Measurements from ENCODE around the gene RSF1. TPM values are rescaled to one million over a fixed set of nuclear protein-coding genes. Genes with fewer than 3 reads are reported as not detected.

RSF1 gene
- total RNA-seq, 4 donors from 2014 or later, result 38.4 to 129 (median 70.5) TPM

GRCh38 chr11:77699425-77699824, 121.1 kb downstream of the RSF1 start:
- Histone ChIP-seq H3K4me3 (no peak overlapping the region), H3K4me1 (no peaks in the 10 kb centered on the region), H3K27ac (no peak overlapping the region), H3K36me3 (peaks cover 0 to 49% (median 0%) of the 10 kb centered on the region in 3 donors), H3K27me3 (no peaks in the 10 kb centered on the region), H3K9me3 (no peaks in the 10 kb centered on the region)
- TF ChIP-seq CTCF (IDR thresholded peaks at IDR 0.05), result no peak
- no peak for TF ChIP-seq POLR2A (IDR thresholded peaks at IDR 0.05)
- no peak for DNase-seq

GRCh38 chr11:77698896-77699295, 121.6 kb downstream of the RSF1 start:
- no peak for DNase-seq
- Histone ChIP-seq H3K27me3 (no peaks in the 10 kb centered on the region), H3K4me1 (no peaks in the 10 kb centered on the region), H3K36me3 (peaks cover 0 to 47% (median 0%) of the 10 kb centered on the region in 3 donors), H3K27ac (no peak overlapping the region), H3K9me3 (no peaks in the 10 kb centered on the region), H3K4me3 (no peak overlapping the region)
- TF ChIP-seq POLR2A (IDR thresholded peaks at IDR 0.05), result no peak

GRCh38 chr11:77697865-77698264, 122.7 kb downstream of the RSF1 start:
- Histone ChIP-seq H3K9me3 (no peaks in the 10 kb centered on the region), H3K36me3 (peaks cover 0 to 54% (median 0%) of the 10 kb centered on the region in 3 donors), H3K4me1 (no peaks in the 10 kb centered on the region), H3K27ac (no peak overlapping the region), H3K27me3 (no peaks in the 10 kb centered on the region), H3K4me3 (no peak overlapping the region)
- DNase-seq, result no peak
- TF ChIP-seq POLR2A (IDR thresholded peaks at IDR 0.05) (no peak), CTCF (IDR thresholded peaks at IDR 0.05) (no peak)

- Histone ChIP-seq H3K36me3 (peaks cover 0 to 66% (median 0%) of the 10 kb centered on the region in 3 donors), H3K4me3 (no peak overlapping the region), H3K9me3 (no peaks in the 10 kb centered on the region), H3K27ac (no peak overlapping the region), H3K4me1 (no peaks in the 10 kb centered on the region), H3K27me3 (no peaks in the 10 kb centered on the region)
- TF ChIP-seq CTCF (IDR thresholded peaks at IDR 0.05) (no peak), POLR2A (IDR thresholded peaks at IDR 0.05) (no peak)
- DNase-seq, result no peak
Measured at GRCh38 chr11:77695417-77695816, 125.1 kb downstream of the RSF1 start.

GRCh38 chr11:77690649-77691048, 129.9 kb downstream of the RSF1 start:
- DNase-seq, result no peak
- Histone ChIP-seq H3K27me3 (no peaks in the 10 kb centered on the region), H3K4me3 (no peak overlapping the region), H3K36me3 (peaks cover 0 to 51% (median 0%) of the 10 kb centered on the region in 3 donors), H3K9me3 (no peaks in the 10 kb centered on the region), H3K27ac (no peak overlapping the region), H3K4me1 (no peaks in the 10 kb centered on the region)
- TF ChIP-seq CTCF (IDR thresholded peaks at IDR 0.05) (no peak), POLR2A (IDR thresholded peaks at IDR 0.05) (no peak)

GRCh38 chr11:77687088-77687487, 133.4 kb downstream of the RSF1 start:
- Histone ChIP-seq H3K4me3 (no peak overlapping the region), H3K27ac (no peak overlapping the region), H3K36me3 (peaks cover 0 to 66% (median 0%) of the 10 kb centered on the region in 3 donors), H3K9me3 (no peaks in the 10 kb centered on the region), H3K4me1 (no peaks in the 10 kb centered on the region), H3K27me3 (no peaks in the 10 kb centered on the region)
- no peak for DNase-seq
- TF ChIP-seq POLR2A (IDR thresholded peaks at IDR 0.05) (no peak), CTCF (IDR thresholded peaks at IDR 0.05) (no peak)

Measured in Peyer's patch (tissue), 4 donors.